GM20000 (cell line): ENCODE measurements around the gene PTPRG.
"Not testable (repeated sequence)": the region's sequence is repeated elsewhere in the genome, so short reads cannot be mapped to it uniquely, and the experiment has no call there.

Source experiments
- DNase-seq: peaks from one replicate; pipeline ENCODE4 v3.0.0; 2012; ENCODE audit warnings: low spot score
- CTCF ChIP-seq: IDR thresholded peaks from 2 replicates; pipeline ENCODE4 v1.5.1; 2012; ENCODE audit warnings: mild to moderate bottlenecking, control low read depth; ENCODE audit errors: extremely low read depth, missing control alignments

Gene PTPRG

GRCh38 chr3:61743686-61744242 lies 182.4 kb downstream of the PTPRG start:
- DNase-seq: no peak
- TF ChIP-seq CTCF: no peak

GRCh38 chr3:61748288-61748687 lies 186.9 kb downstream of the PTPRG start:
- TF ChIP-seq CTCF: no peak
- DNase-seq: no peak

GRCh38 chr3:61750766-61751165 lies 189.4 kb downstream of the PTPRG start:
- DNase-seq: no peak
- TF ChIP-seq CTCF: no peak

- DNase-seq: no peak
- no peak for TF ChIP-seq CTCF
These were observed 197.5 kb downstream of the PTPRG start for GRCh38 chr3:61758839-61759238.

GRCh38 chr3:61760783-61761182 lies 199.4 kb downstream of the PTPRG start:
- not testable (repeated sequence) for DNase-seq

- DNase-seq: no peak
- no peak for TF ChIP-seq CTCF
These were observed 200.5 kb downstream of the PTPRG start for GRCh38 chr3:61761694-61762430.

GRCh38 chr3:61765157-61765876 lies 203.9 kb downstream of the PTPRG start:
- no peak for TF ChIP-seq CTCF
- DNase-seq: no peak
